Nucleus accumbens (tissue), 56 donors: ENCODE data around the gene GMPR2.

Source experiments
- DNase-seq, 56 donors: peaks; one replicate each; lab custom pipeline; 2025; lab: John Stamatoyannopoulos, UW

GMPR2 gene

DNA sequence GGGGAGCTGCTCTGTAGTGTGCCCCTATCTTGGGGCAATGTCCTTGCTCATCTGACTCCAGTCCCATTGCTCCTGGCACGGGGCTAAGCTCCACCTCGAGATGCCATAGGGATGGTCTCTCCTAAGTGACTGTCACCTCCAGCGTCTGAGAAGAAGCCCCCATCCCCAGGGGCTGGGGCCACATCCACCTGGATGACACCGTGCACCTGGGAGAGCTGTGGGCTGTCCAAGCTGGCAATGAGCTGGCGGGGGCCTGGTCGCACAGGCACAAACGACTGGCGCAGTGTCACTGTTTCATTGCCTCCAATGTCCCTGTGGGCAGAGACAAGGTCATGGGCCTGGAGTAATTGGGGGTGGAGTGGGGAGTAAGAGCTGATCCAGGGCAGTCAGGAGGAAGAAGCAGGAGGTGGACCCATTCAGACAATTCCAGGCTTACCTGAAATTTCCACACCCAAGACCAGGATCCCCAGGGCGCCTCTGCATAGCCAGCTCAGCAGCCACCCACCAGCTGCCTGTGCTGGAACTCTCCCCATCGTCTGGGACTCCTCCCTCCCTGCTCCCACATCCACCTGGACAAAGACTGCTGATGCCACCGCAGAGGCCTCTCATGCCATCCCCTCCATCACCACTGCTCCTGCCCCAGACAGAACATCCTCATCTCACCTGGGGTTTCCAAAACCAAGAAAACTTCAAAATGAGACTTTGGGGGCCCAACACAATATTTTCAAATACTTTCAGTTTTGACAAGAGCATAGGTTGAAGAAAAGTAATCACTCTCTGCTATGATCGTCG, 16.7 kb downstream of the GMPR2 start:
- no peak for DNase-seq

DNA sequence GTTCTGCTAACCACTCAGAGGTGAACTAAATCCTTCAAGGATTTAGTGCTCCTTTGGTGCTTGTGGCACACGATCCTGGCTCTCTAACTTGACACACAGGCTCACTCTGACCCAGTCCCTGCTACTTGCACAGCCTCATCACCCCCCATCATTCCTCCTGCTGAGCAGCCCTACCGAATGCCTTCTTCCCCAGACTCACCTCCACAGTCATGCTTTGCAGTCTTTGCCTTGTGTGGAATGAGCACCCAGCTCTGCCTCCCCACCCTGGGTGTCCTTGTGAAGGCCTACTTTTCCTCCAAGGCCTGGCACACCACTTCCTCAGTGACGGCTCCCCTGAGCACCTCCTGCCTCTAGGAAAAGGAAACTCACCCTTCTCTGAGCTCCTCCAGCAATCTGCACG, 17.6 kb downstream of the GMPR2 start:
- DNase-seq, result no peak

DNA sequence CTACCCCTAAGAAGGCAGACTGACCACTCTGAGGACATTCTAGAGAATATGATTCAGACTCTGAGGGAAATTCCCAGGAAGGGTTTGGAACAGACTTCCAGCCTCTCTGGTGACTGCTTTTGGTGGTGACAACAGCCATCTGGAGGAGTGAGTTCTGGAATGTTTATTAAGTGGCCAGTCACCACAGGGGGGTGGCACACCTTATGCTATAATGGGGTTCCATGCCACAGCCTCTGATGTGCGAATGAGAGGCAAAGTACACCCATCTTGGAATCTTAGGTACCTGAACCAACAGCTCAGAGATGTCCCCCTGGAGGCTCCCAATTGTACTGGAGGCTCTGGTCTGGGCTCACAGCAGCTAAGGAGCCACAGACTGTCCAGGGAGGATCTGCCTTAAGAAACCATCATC, 19.2 kb downstream of the GMPR2 start:
- DNase-seq, result no peak

DNA sequence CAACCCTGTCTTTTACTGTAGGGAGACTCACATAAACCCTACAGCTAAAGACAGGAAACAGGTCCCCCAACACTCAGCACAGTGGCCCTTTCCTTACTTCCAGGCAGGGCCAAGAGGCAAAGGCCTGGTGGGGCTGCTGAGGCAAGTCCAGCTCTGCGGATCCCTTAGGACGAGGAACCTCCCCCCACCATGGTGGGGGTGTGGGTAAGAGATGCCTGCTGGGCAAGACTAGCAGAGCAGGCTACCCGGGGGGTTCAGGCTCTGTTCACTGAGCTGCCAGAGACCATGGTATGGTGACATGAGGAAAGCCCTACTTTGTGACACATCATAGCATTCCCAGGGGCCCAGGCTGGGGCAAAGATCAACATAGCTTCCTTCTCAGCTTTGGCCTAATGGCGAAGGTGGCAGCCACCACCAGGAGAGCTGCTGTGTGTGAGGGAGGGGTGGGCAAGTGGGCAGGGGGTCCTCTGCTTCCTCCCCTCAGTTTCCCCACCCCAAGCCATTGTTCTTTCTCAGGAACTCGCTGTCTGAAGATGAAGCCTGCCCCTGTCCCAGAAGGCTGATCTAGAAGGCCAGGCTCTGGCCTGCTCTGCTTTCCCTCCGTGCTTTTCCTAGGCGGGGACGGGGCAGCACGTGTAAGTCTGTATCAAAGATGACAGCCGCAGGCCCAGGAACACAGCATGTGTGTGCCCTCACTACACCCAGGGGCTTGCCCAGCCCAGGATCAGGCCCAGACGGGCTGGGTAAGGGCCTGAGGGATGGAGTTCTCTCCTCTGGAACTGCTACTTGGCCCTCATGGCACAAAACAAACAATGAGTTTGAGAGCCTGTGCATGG, 19.8 kb downstream of the GMPR2 start:
- no peak for DNase-seq

DNA sequence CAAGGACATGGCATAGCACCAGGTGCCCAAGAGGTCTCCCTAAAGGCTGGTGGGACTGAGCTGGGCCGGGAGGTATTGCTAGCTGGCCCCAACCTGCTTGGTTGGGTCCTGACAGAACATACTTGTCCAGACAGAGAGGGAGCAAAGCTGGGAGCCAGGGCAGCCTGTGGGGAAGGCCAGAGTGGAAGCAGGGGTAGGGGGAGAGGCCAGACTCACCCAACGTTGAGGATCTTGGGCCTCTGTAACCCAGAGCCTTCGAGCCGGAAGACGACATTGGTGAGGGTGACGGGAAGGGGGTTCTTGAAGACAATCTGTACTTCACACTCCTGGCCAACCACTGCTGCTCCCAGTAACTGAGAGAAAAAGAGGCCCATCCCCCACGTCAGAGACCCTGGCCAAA, 21.2 kb downstream of the GMPR2 start:
- DNase-seq, result no peak

DNA sequence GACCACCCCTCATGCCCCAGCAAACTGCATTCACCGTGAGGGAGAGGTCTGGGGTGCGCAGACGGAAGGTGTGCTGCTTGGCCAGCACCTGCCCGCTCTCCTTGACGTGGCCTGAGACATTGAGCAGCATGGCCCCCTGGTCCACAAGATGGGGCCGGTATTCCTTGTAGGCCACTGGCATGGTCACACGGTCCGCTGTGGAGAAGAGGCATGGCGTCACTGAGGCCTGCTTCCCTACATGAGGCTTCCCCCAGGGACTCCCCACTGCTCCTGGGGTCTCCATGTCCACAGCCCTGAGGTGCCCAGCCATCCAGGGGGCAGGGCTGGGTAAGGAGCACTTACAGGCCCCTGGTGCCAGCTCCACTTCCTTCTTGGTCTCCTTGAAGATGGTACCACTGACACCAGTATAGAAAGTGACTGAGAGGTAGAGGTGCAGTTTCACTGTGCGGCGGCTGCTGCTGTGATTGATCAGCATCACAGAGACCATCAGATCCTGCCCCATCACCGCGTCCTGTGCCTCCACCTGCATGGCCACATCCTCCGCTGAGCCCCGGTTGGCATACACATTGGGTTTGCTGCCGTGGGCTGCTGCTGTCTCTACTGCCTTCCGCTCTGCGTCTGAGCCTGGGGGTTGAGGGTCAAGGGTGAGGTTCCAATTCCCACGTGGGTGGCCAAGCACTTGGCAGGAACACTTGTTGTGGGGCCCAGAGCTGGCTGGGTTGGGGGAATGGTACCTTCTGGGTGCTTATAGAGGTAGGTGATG, 22.1 kb downstream of the GMPR2 start:
- no peak for DNase-seq

DNA sequence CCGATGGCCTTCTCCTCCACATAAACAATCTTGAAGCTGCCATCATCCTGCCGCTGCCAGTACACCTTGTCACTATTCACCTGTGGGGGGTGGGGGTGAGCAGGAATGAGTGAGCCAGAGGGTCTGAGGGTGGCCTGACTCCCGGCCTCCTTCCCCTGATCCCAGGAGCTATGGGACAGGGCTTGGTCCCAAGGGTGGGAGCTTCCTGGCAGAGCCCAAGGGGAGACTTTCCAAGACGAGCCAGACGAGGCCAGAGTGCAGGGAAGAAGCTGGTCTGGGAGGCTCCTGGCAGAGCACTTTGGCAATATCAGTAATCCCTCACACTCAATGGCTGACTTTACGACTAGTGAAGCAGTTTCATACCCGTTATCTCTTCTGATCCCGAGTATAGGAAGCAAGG, 22.7 kb downstream of the GMPR2 start:
- DNase-seq, result no peak

DNA sequence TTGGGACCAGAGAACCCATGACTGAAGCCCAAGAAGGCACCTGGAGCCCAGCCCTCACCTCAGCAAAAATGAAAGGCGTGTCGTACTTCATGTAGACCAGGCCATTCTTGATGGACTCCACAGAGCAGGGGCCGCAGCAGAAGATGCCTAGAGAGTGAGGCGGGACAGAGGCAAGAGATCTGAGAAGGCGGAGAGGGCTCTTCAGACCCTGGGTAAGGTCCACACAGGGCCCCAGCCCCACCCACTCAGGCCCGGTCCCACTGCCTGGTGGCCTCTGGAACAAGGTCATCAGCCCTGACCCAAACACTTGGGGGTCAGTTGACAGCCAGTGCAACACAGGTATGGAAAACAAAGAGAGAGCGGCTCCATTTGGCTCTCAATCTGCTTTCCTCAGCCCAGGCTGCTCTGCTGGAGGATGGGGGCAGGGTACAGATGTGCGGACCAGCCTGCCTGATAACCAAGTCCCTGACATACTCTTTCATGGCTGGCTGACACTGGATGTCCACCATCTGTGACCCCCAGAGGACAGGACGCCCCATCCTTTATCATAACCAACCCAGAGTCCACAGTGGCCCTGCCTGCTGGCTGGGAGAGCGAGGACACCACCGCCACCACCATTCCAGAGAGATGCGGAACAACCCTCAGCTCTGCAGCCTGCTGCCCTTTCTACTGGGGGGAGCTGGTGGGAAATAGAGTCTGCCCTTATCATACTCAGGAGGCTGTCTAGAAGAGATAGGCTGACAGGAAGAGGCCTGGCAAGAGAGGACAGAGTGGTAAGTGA, 23.4 kb downstream of the GMPR2 start:
- DNase-seq, result no peak

DNA sequence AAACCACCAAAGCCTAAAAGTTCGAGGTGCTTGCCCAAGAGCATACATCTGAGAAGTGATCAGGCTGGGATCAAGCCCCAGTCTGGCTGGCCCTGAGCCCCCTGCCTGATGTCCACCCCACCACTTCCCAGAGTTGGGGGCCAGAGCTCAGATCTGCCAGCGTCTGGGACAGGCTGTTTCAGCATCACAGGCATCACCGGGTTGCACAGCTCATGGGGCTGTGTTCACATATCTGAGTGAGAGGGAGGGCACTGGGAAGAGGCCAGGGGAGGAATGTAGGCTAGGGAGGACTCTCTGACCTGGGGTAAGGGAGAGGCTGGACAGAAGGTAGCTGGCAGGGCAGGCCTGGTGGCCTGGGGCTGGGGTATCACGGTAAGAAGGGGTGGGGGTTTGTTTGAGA, 24.2 kb downstream of the GMPR2 start:
- DNase-seq, result no peak

DNA sequence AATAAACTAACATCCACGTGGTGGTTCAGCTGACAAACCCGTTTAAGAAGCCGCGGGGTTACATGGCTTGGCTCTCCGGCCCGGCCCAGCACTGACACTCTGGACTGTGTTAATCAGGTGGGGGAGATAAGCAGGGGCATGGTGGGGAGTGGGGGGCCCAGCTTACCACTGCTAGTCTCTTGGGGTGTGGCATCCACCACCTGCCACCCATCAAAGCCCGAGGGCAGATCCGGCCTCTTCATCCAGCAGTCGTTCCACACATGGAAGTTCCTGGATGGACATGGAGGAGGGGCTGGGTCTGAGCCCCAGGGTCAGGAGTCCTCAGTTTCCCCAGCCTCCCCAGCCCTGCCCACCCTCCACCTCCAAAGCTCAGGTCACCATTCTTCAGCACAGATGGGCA, 25.4 kb downstream of the GMPR2 start:
- no peak for DNase-seq

DNA sequence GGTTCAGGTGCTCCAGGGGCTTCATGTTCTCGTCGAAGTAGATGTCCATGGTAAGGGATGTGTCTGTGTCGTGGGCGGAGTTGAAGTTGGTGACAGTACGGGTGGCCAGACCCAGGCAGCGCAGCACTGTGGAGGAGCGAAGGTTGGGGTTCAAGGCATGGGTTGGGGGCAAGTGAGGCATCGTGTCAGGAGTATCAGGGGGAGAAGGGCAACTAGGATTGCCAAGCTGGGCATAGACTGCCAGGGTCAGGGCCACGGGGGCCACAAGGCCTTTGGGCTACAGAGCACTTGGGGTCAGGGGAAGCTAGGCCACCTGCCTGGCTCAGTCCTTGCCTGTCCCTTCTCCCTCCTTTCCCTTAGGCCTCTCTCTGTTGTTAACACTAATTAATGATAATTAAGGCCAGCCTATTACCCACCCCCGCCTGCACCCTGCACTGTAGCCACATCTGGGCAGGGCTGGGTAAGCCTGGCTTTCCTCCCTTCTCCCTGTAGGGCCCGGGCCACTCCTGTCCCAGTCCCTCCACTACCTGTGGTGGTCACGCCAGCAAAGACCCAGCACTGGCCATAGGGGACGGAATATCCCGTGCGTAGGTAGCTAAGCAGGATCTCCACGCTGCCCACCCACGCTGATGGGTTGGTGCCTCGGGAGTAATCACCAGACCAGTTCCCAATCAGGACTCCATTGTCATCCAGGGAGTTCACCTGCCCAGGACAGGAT, 26.0 kb downstream of the GMPR2 start:
- DNase-seq, result no peak

DNA sequence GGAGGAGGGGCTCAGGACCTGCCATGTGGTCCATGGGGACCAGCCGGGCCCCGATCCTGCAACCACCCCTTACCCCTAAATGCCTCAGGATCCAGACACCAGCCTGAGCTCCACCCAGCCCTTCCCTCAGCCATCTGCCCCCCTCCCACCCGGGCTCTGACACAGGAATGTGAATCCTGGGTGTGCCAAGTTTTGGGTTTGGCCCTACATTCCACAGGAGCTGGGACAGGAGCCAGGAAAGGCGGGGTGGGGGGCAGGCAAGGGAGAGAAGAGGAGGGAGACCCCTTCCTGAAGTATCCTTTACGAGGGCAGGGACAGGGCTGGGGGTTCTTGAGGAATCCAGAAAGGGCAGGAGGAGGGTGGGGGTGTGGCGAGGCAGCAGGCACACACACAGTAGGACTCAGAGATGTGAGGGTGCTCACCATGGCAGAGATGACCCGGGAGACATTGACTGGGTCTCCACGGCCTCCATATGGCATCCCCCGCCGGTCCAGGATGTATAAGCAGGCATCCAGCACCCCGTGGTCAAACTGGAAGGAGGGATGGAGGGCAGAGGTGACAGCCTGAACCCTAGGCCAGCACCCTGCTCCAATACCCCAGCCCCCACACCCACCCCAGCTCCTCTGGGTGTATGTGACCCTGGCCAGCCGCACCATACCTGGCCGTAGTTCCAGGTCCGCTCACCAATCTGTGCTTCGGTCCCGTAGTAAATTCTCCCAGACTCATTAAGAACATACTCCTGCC, 26.7 kb downstream of the GMPR2 start:
- no peak for DNase-seq

DNA sequence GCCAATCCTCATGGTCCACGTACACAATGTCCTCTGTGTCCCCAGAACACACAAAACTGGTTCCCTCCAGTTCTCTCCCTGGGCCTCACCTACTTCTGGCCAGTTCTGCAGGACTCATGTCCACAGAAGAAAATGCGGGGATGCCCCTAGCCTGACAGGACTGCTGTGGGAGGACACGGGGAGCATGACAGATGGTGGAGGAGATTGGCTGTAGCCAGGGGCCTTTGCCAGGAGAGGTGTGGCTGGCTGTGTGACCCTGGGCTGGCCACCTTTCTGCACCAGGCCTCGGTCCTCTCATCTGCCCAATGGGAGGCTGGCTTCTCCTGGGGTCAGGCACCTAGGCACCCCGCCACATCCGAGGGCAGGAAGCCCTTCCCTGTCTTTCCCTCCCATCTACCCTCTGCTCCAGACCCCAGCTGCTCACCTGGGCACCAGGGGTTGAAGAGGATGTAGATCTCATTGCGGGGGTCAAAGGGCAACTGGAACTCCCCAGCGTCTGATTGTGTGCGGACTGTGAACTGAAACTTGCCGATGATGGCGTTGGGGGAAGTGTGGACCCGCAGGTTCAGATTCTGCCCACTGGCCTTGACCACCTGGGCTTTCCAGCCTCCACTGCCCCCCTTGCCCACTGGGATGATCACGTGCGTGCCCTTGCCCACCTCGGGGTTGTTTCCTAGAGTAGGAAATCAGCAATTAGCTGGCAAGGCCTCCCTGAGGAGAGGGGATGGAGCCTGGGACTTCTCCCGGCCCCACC, 27.5 kb downstream of the GMPR2 start:
- DNase-seq, result no peak

DNA sequence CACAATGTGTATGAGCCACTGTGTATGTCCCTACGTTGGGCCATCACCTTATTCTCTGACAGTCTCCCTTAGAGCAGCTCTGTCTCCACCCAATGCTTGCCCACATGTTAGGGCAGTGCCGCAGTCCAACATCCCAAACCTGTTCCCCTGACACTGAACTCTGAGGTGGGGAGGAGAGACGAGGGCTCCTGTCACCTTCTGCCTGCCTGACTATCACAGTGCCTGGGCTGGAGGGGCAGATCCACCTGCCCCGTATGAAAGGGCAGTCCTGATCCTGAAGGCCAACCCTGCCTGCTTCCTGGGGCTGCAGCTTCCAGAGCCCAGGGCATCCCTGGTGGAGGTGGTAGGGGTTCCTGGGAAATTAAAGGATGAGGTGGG, 28.0 kb downstream of the GMPR2 start:
- no peak for DNase-seq

DNA sequence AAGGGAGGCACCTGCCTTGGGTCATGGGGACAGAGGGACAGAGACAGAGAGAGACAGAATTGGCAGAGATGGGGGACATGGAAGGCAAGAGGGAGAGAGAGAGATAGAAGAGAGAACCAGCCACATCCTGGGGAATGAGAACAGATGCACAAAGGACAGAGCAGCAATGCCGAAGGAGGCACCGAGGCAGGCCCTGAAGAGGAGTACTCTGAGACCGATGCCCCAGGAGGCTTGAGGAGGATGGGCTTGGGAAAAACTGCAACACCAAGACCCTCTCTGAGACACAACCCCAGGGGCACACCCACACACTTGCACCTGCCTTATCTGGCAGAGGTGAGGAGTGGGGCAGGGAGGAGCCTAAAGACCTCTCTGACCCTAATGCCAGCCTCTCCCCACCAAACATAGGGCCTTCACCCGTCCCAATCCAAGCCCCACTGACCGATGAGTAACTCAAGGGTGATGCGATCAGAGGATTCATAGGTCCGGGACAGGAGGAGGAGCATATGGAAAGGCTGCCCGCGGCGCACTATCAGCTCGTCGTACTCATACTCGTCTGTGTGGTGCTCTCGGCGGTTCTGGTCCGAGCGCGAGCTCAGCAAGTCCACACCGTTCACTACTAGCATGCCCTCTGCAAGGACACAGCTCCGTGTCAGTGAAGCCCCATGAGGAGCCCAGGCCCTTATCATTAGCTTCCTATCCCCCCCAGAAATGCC, 28.7 kb downstream of the GMPR2 start:
- DNase-seq, result no peak

DNA sequence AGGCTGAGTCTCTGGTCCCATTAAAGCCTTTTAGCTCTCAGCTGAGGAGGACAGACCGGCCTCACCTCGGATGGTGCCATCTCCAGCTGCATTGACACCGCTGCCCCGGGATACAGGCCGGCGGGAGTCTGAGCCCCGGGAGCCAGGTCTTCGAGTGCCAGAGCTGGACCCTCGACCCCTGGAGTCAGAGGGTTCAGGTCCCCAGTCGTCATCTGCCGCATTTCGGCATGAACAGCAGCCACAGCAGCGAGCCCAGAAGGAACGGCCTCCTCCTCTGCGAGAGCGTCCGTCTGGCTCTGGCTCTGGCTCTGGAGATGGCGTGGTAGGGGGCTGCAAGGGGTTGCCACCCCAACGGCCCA, 29.2 kb downstream of the GMPR2 start:
- DNase-seq, result no peak

DNA sequence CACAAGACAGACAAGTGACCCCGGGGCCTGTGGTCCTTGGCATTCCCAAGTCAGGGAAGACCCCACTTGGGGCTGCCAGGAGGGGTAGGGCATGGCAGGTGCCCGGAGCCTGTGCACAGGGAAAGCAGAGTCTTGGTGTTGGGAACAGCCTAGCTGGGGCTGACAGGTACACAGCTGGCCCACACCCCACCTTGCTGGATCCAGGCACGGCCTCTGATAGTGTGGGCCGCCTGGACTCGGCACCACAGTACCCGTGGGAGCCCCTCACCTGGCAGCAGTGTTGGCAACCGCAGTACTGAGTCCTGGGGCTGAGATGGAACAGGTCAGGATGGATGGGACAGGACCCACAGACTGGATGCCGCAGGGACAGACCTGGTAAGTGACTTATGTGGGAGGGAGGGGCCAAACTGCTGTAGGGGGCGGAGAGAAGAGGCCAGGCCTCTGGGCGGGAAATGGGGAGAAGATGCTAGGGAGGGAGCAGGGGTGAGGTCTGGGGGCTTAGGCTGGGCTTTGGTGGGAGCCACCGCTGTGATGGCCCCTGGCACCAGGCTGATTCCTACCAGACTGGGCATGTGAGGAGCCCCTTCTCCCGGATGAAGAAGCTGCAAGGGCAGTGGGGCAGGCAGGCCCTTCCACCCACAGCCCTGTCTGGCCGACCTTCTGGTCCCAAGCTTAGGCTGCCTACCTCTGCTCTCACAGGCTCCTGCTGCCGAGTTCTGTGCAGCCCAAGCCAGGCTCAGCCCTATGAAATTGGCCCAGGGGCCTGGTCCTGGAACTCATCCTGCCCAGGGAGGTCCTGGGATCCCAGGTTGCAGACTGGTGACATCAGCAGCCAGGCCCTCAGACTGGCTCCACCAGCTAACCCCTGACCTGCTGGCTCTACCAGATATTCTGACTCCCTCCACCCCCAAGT, 30.3 kb downstream of the GMPR2 start, which contains the start of gene TGM1:
Gene TGM1 (minus strand): TSS at position 357 of the 913 bp plus-strand sequence. CDS start 825 bp downstream, outside the sequence.
- DNase-seq, result no peak
